Neural cell (in vitro differentiated cells): Measurements from ENCODE around the gene OR1M1.

ENCODE experiments used
- CTCF ChIP-seq: fragments of 450-650 bp; IDR thresholded peaks from 2 replicates; pipeline ENCODE4 v1.5.1; 2014; ENCODE audit warnings: antibody characterized with exemption, mild to moderate bottlenecking, moderate library complexity; ENCODE audit not compliant: poor library complexity, severe bottlenecking
- EP300 ChIP-seq: fragments of 450-650 bp; conservative IDR thresholded peaks from 2 replicates; pipeline ENCODE4 v1.6.1; 2014; ENCODE audit warnings: antibody characterized with exemption, mild to moderate bottlenecking, moderate library complexity; ENCODE audit not compliant: poor library complexity, severe bottlenecking
- EZH2 ChIP-seq: fragments of 200-600, 300-800 bp; shearing (Covaris generic), sonication (generic); IDR thresholded peaks from 2 replicates; pipeline ENCODE4 v1.6.1; 2014; ENCODE audit warnings: antibody characterized with exemption, low read length, borderline replicate concordance, mild to moderate bottlenecking; ENCODE audit not compliant: insufficient read depth, poor library complexity, severe bottlenecking
- RAD21 ChIP-seq: fragments of 450-650 bp; conservative IDR thresholded peaks from 2 replicates; pipeline ENCODE4 v1.6.1; 2014; ENCODE audit warnings: antibody characterized with exemption, mild to moderate bottlenecking, moderate library complexity
- REST ChIP-seq: IDR thresholded peaks from 2 replicates; pipeline ENCODE4 v1.6.1; 2012; ENCODE audit warnings: borderline replicate concordance

GRCh38 chr19:9130965-9131364, 44.1 kb downstream of the OR1M1 start:
- TF ChIP-seq CTCF (no peak), RAD21 (no peak), EZH2 (no peak), EP300 (no peak), REST (no peak)
